ENCODE data around the gene TNRC6C.

TNRC6C gene

GRCh38 chr17:77999413-78000173 is 41.1 kb downstream of the TNRC6C start:
- Mint-ChIP-seq H3K4me1 (peaks cover 39% of the 10 kb centered on the region), H3K27me3 (ENCODE audit: low read depth) (no peaks in the 10 kb centered on the region), H3K4me3 (no peak overlapping the region), H3K36me3 (ENCODE audit: low read depth) (peaks cover 20% of the 10 kb centered on the region), H3K27ac (no peak overlapping the region), H3K9me3 (no peaks in the 10 kb centered on the region)
- TF ChIP-seq CTCF (IDR thresholded peaks at IDR 0.05; ENCODE audit: unreplicated experiment in 3 of 3) = no peak

GRCh38 chr17:78000341-78000740 is 41.8 kb downstream of the TNRC6C start:
- peak overlapping the region in 1 of 3 experiments; percentile 6 for H3K27ac Mint-ChIP-seq
- no peaks in the 10 kb centered on the region for H3K27me3 Mint-ChIP-seq (ENCODE audit: low read depth)
- H3K4me1 Mint-ChIP-seq = peaks cover 32% of the 10 kb centered on the region
- TF ChIP-seq CTCF (IDR thresholded peaks at IDR 0.05; ENCODE audit: unreplicated experiment in 3 of 3) = no peak
- peaks cover 25% of the 10 kb centered on the region for H3K36me3 Mint-ChIP-seq (ENCODE audit: low read depth)
- no peak overlapping the region for H3K4me3 Mint-ChIP-seq
- H3K9me3 Mint-ChIP-seq = no peaks in the 10 kb centered on the region

- Mint-ChIP-seq H3K9me3 (no peaks in the 10 kb centered on the region), H3K4me1 (peaks cover 29% of the 10 kb centered on the region), H3K27ac (peak overlapping the region; percentile 9 to 28 (median 16)), H3K27me3 (ENCODE audit: low read depth) (no peaks in the 10 kb centered on the region), H3K36me3 (ENCODE audit: low read depth) (peaks cover 32% of the 10 kb centered on the region), H3K4me3 (no peak overlapping the region)
- no peak for TF ChIP-seq CTCF (IDR thresholded peaks at IDR 0.05; ENCODE audit: unreplicated experiment in 3 of 3)
Measured at GRCh38 chr17:78001182-78001581, 42.7 kb downstream of the TNRC6C start.

GRCh38 chr17:78001612-78002011 is 43.1 kb downstream of the TNRC6C start:
- peaks cover 36% of the 10 kb centered on the region for H3K36me3 Mint-ChIP-seq (ENCODE audit: low read depth)
- no peak overlapping the region for H3K4me3 Mint-ChIP-seq
- TF ChIP-seq CTCF (IDR thresholded peaks at IDR 0.05; ENCODE audit: unreplicated experiment in 3 of 3) = no peak
- peaks cover 29% of the 10 kb centered on the region for H3K4me1 Mint-ChIP-seq
- H3K27ac Mint-ChIP-seq = no peak overlapping the region
- no peaks in the 10 kb centered on the region for H3K9me3 Mint-ChIP-seq
- H3K27me3 Mint-ChIP-seq (ENCODE audit: low read depth) = no peaks in the 10 kb centered on the region

- no peaks in the 10 kb centered on the region for H3K9me3 Mint-ChIP-seq
- no peak overlapping the region for H3K27ac Mint-ChIP-seq
Measured at GRCh38 chr17:78002166-78002565, 43.7 kb downstream of the TNRC6C start.

More at GRCh38 chr17:78002166-78002565, 43.7 kb downstream of the TNRC6C start:
- peaks cover 29% of the 10 kb centered on the region for H3K4me1 Mint-ChIP-seq
- no peaks in the 10 kb centered on the region for H3K27me3 Mint-ChIP-seq (ENCODE audit: low read depth)
- H3K36me3 Mint-ChIP-seq (ENCODE audit: low read depth) = peaks cover 39% of the 10 kb centered on the region
- no peak for TF ChIP-seq CTCF (IDR thresholded peaks at IDR 0.05; ENCODE audit: unreplicated experiment in 3 of 3)
- H3K4me3 Mint-ChIP-seq = no peak overlapping the region

Data from nephron (organoid).